OCI-LY3 (cell line): ENCODE results near the gene FAM236B.
"Not testable (repeated sequence)": the region's sequence is repeated elsewhere in the genome, so short reads cannot be mapped to it uniquely, and the experiment has no call there.

ENCODE experiments used
- H2AFZ ChIP-seq: fragments of 200-600, 300-600 bp; shearing (Covaris generic); 2 replicates; pipeline ENCODE4 v1.6.0; 2014; ENCODE audit warnings: antibody characterized with exemption, low read depth, low read length
- H3K27ac ChIP-seq: fragments of 200-600, 300-600 bp; sonication (generic); 2 replicates; pipeline ENCODE4 v1.5.1; 2014; ENCODE audit warnings: mild to moderate bottlenecking, low read length, moderate library complexity, mixed read lengths
- H3K27me3 ChIP-seq: fragments of 200-600, 300-600 bp; sonication (generic); 2 replicates; pipeline ENCODE4 v1.6.1; 2014; ENCODE audit warnings: low read depth, low read length, mixed read lengths
- H3K36me3 ChIP-seq: fragments of 200-600, 300-600 bp; sonication (generic); replicated peaks from 2 replicates; pipeline ENCODE3; 2014; ENCODE audit warnings: low read depth, low read length, mixed read lengths
- H3K4me1 ChIP-seq: fragments of 300-600, 200-600 bp; sonication (generic); 2 replicates; pipeline ENCODE4 v1.6.1; 2014; ENCODE audit warnings: low read length, mixed read lengths
- H3K4me2 ChIP-seq: fragments of 200-600, 300-600 bp; sonication (generic); 2 replicates; pipeline ENCODE4 v1.6.1; 2014; ENCODE audit warnings: low read length, mixed read lengths
- H3K4me3 ChIP-seq: fragments of 300-600, 200-600 bp; sonication (generic); 2 replicates; pipeline ENCODE4 v1.5.1; 2014; ENCODE audit warnings: antibody characterized with exemption, mild to moderate bottlenecking, low read length, moderate library complexity
- H3K79me2 ChIP-seq: fragments of 300-600, 200-600 bp; shearing (Covaris generic); 2 replicates; pipeline ENCODE4 v1.6.1; 2014; ENCODE audit warnings: mild to moderate bottlenecking, low read length, mixed read lengths
- H3K9ac ChIP-seq: fragments of 300-600, 200-600 bp; shearing (Covaris generic); 2 replicates; pipeline ENCODE4 v1.6.0; 2014; ENCODE audit warnings: mild to moderate bottlenecking, low read length, moderate library complexity
- H3K9me3 ChIP-seq: fragments of 200-600, 300-600 bp; shearing (Covaris generic); 2 replicates; pipeline ENCODE4 v1.6.1; 2014; ENCODE audit warnings: low read length, mixed read lengths; ENCODE audit not compliant: insufficient read depth
- H4K20me1 ChIP-seq: fragments of 200-600, 300-600 bp; sonication (generic); 2 replicates; pipeline ENCODE4 v1.6.1; 2016; ENCODE audit warnings: low read length, mixed read lengths; ENCODE audit not compliant: insufficient read depth
- EZH2phosphoT487 ChIP-seq: fragments of 200-600 bp; shearing (Covaris generic); IDR thresholded peaks from 2 replicates; pipeline ENCODE4 v1.6.1; 2018; ENCODE audit warnings: antibody characterized with exemption, mixed run types, low read depth
- TF ChIP-seq, protein P1 (sequence below): fragments of 200-600, 300-600 bp; sonication (generic); IDR thresholded peaks from 2 replicates; pipeline ENCODE4 v1.5.1; 2014; ENCODE audit warnings: antibody characterized with exemption, low read length, low read depth

The FAM236B gene

DNA sequence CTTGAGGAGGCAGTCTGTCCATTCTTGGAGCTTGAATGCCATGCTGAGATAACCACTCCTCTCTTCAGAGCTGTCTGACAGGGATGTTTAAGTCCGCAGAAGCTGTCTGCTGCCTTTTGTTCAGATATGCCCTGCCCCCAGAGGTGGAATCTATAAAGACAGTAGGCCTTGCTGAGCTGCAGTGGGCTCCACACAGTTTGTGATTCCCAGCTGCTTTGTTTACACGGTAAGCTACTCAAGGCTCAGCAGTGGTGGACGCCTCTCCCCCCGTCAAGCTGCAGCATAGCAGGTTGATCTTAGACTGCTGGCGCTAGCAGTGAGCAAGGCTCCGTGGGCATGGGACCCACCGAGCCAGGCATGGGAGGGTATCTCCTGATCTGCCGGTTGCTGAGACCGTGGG, 22.0 kb downstream of the FAM236B start:
- not testable (repeated sequence) for H3K4me3 ChIP-seq, H2AFZ ChIP-seq, H3K79me2 ChIP-seq, H3K27me3 ChIP-seq, H3K4me1 ChIP-seq, H3K36me3 ChIP-seq, H3K27ac ChIP-seq, H3K9ac ChIP-seq, H3K4me2 ChIP-seq, H4K20me1 ChIP-seq, H3K9me3 ChIP-seq

DNA sequence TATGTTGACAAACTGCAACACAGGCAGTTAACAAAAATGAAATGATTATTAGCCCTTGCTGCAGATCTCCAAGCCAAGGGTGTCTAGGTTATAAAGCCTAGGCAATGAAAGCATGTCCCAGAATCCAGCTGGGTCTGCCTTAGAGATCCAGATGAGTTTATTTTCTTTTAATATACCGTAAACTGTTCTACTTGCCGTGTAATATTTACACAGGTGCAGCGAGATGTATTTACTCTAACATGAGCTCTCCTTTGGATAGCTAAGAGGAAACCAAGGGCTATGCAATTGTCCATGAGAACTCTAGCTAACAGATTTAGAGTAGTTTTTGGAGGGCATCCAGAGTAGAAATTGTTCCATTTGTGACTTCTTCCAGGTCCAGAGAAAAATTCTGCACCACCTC, 33.9 kb downstream of the FAM236B start:
- H3K4me1 ChIP-seq, H2AFZ ChIP-seq, H4K20me1 ChIP-seq, H3K4me2 ChIP-seq, H3K79me2 ChIP-seq, H3K27ac ChIP-seq, H3K4me3 ChIP-seq, H3K9me3 ChIP-seq, H3K9ac ChIP-seq, H3K36me3 ChIP-seq, H3K27me3 ChIP-seq: not testable (repeated sequence)

DNA sequence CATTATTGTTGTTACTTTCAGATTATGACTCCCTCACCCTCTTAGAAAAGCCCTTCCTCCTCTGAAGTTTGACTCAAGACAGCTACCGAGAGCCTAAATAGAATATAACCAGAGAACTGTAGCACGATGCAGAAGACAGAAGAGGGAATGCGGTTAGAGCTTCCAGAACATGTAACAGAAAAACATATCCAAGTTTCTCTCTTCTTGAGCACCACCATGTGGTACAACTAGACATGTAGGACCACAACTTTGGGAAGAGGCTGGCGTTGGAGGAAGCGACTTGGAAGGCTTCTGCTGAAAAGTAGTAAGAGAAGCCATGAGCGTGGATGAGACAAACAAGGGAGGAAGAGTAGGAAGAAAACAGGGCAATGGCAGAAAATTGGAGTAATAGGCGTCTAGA, 36.9 kb downstream of the FAM236B start:
- H3K4me1 ChIP-seq, H3K4me2 ChIP-seq, H3K27me3 ChIP-seq, H3K9me3 ChIP-seq, H2AFZ ChIP-seq, H3K27ac ChIP-seq, H3K4me3 ChIP-seq, H4K20me1 ChIP-seq, H3K9ac ChIP-seq, H3K79me2 ChIP-seq, H3K36me3 ChIP-seq: not testable (repeated sequence)

DNA sequence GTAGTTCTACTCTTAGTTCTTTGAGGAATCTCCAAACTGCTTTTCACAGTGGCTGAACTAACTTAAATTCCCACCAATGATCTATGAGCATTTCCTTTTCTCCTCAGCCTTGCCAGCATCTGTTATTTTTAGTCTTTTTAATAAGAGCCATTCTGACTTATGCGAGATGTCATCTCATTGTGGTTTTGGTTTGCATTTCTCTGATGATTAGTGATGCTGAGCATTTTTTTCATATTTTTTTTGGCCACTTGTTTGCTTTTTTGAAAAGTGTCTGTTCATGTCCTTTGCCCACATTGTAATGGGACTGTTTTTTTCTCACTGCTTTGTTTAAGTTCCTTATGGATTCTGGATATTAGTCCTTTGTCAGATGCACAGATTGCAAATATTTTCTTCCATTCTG, 46.9 kb downstream of the FAM236B start:
- Histone ChIP-seq H3K27me3 (no peaks in the 10 kb centered on the region), H4K20me1 (no peaks in the 10 kb centered on the region), H2AFZ (no peak overlapping the region), H3K9me3 (no peaks in the 10 kb centered on the region), H3K4me1 (no peaks in the 10 kb centered on the region), H3K36me3 (no peaks in the 10 kb centered on the region), H3K4me2 (no peak overlapping the region), H3K79me2 (no peaks in the 10 kb centered on the region), H3K4me3 (no peak overlapping the region), H3K27ac (no peak overlapping the region), H3K9ac (no peak overlapping the region)
- TF ChIP-seq, protein P1, sequence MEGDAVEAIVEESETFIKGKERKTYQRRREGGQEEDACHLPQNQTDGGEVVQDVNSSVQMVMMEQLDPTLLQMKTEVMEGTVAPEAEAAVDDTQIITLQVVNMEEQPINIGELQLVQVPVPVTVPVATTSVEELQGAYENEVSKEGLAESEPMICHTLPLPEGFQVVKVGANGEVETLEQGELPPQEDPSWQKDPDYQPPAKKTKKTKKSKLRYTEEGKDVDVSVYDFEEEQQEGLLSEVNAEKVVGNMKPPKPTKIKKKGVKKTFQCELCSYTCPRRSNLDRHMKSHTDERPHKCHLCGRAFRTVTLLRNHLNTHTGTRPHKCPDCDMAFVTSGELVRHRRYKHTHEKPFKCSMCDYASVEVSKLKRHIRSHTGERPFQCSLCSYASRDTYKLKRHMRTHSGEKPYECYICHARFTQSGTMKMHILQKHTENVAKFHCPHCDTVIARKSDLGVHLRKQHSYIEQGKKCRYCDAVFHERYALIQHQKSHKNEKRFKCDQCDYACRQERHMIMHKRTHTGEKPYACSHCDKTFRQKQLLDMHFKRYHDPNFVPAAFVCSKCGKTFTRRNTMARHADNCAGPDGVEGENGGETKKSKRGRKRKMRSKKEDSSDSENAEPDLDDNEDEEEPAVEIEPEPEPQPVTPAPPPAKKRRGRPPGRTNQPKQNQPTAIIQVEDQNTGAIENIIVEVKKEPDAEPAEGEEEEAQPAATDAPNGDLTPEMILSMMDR, result no peak
- no peak for TF ChIP-seq EZH2phosphoT487

DNA sequence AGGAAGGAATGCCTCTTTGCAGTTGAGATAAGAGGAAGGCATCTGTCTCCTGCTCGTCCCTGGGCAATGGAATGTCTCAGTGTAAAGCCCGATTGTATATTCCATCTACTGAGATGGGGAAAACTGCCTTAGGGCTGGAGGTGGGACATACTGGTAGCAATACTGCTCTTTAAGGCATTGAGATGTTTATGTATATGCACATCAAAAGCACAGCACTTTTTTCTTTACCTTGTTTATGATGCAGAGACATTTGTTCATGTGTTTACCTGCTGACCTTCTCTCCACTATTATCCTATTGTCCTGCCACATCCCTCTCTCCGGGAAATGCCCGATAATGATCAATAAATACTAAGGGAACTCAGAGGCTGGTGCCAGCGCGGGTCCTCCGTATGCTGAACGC, 48.8 kb downstream of the FAM236B start:
- not testable (repeated sequence) for H3K4me1 ChIP-seq, H3K4me2 ChIP-seq, H3K27me3 ChIP-seq, H3K4me3 ChIP-seq, H3K79me2 ChIP-seq, H2AFZ ChIP-seq, H4K20me1 ChIP-seq, H3K9ac ChIP-seq, H3K9me3 ChIP-seq, H3K36me3 ChIP-seq, H3K27ac ChIP-seq
